Natural killer cell treated with Interleukin-12 subunit alpha and Interleukin-12 subunit beta and Interleukin-15 and Interleukin-18, amount 100 ng/mL, for 72 hours (primary cell): Measurements from ENCODE around the gene UNC79. TPM values are rescaled to one million over a fixed set of nuclear protein-coding genes. Genes with fewer than 3 reads are reported as not detected.

ENCODE experiments used
- total RNA-seq, 2 donors: library from RNA; stranded (reverse); gene quantifications; one replicate each; pipeline ENCODE4 v1.2.3, GENCODE V29; 2022

UNC79 gene
- total RNA-seq, 2 donors from 2014 or later: 0.02 to 0.06 TPM

Other genes starting within 250 kb of the UNC79 start
- 10 to 100 TPM; 18.3 to 30.2 TPM for gene MOAP1, start 246.0 kb upstream of the UNC79 start, total RNA-seq
- gene LYSET, start 245.6 kb upstream of the UNC79 start, total RNA-seq: 10 to 100 TPM in 1 of 2 donors, 1 to 10 TPM in 1; 8.6 to 11.5 TPM
- 10 to 100 TPM; 12.9 to 15.7 TPM for gene GON7, start 223.9 kb upstream of the UNC79 start, total RNA-seq
- gene UBR7, start 223.7 kb upstream of the UNC79 start, total RNA-seq: 10 to 100 TPM; 31.7 to 33.1 TPM
- gene BTBD7, start 97.9 kb upstream of the UNC79 start, total RNA-seq: 10 to 100 TPM; 25.2 to 31.4 TPM
- not detected for gene COX8C, start 83.8 kb upstream of the UNC79 start, total RNA-seq